K562 (cell line): ENCODE data around the gene SVOP. TPM values are rescaled to one million over a fixed set of nuclear protein-coding genes. Genes with fewer than 3 reads are reported as not detected.

Experiments used
- ATAC-seq: fragments of 200-7000 bp; cut with Tn5 transposase; 3 replicates; pipeline ENCODE4 v1.9.1; 2020; ENCODE audit warnings: moderate library complexity
- BruUV-seq: library from RNA; stranded (reverse); fragments of 400-500 nt; replicated peaks from 2 replicates; lab custom pipeline; 2021; lab: Mats Ljungman, UMichigan
- CTCF ChIA-PET: fragments of 300-600 bp; formaldehyde crosslinking; extraction: SDS; loops from one replicate; lab custom pipeline; 2021; ENCODE audit warnings: low intra/inter-chr PET ratio; lab: Yijun Ruan, JAX
- POLR2A ChIA-PET: fragments of 300-600, 350-650 bp; sonication (Branson Sonifier 250); formaldehyde crosslinking; extraction: SDS; loops from one replicate; lab custom pipeline; 2021; ENCODE audit warnings: antibody characterized with exemption, inconsistent platforms; lab: Yijun Ruan, JAX
- DNase-seq, 4 experiments: peaks; one replicate each; pipeline versions ENCODE4 v3.0.0 to v3.0.0-alpha.2; 2011 to 2018; ENCODE audit warnings: low spot score in 3 of 4, mixed read lengths in 3 of 4; ENCODE audit errors: extremely low read depth in 1 of 4
- FAIRE-seq: peaks from 2 replicates; lab custom pipeline; 2011; peaks lifted over from hg19 to GRCh38; lab: Jason Lieb, UNC
- H2AFZ ChIP-seq: 2 replicates; pipeline ENCODE4 v1.6.0; 2011; ENCODE audit warnings: low read depth, low read length, control low read depth, inconsistent platforms
- H3K27ac ChIP-seq: fragments of 200-600 bp; 3 replicates; pipeline ENCODE4 v1.8.0; 2011; ENCODE audit warnings: low read depth, mild to moderate bottlenecking, control low read depth, inconsistent platforms, low read length, moderate library complexity, mixed read lengths; ENCODE audit errors: extremely low read depth
- H3K27me3 ChIP-seq, 2 experiments: fragments of 300-600 bp in 1 of 2; 2 replicates in 1 of 2; 3 replicates in 1 of 2; pipeline versions ENCODE4 v1.6.0 to v1.8.0; 2011; ENCODE audit warnings: inconsistent platforms in 2 of 2, low read length in 2 of 2, mild to moderate bottlenecking in 1 of 2, mixed read lengths in 1 of 2, moderate library complexity in 1 of 2; ENCODE audit not compliant: control insufficient read depth in 2 of 2, insufficient read depth in 2 of 2
- H3K36me3 ChIP-seq: fragments of 300-600 bp; 3 replicates; pipeline ENCODE4 v1.8.0; 2011; ENCODE audit warnings: mild to moderate bottlenecking, low read length, inconsistent platforms; ENCODE audit not compliant: control insufficient read depth, insufficient read depth
- H3K4me1 ChIP-seq, 2 experiments: fragments of 200-600 bp in 1 of 2; replicated peaks in 1 of 2; 2 replicates in 1 of 2; 3 replicates in 1 of 2; pipeline versions ENCODE4 v1.5.1 to v1.8.0; 2011; ENCODE audit warnings: inconsistent platforms in 2 of 2, low read length in 2 of 2, mild to moderate bottlenecking in 1 of 2, mixed read lengths in 1 of 2, moderate library complexity in 1 of 2; ENCODE audit not compliant: control insufficient read depth in 2 of 2, insufficient read depth in 2 of 2
- H3K4me2 ChIP-seq: 2 replicates; pipeline ENCODE4 v1.6.1; 2011; ENCODE audit warnings: low read length, control low read depth, inconsistent platforms, mixed read lengths; ENCODE audit not compliant: insufficient read depth
- H3K4me3 ChIP-seq: fragments of 200-600 bp; sonication (generic), shearing (Covaris generic); 2 replicates; pipeline ENCODE4 v1.5.1; 2016; ENCODE audit warnings: control low read depth, inconsistent platforms
- H3K79me2 ChIP-seq: fragments of 200-600 bp; 3 replicates; pipeline ENCODE4 v1.8.0; 2011; ENCODE audit warnings: low read length, inconsistent platforms; ENCODE audit not compliant: control insufficient read depth, insufficient read depth
- H3K9ac ChIP-seq, 2 experiments: 2 replicates each; pipeline versions ENCODE4 v1.6.0 to v1.6.1; 2011; ENCODE audit warnings: low read depth in 2 of 2, low read length in 2 of 2, control low read depth in 1 of 2, inconsistent platforms in 1 of 2, mild to moderate bottlenecking in 1 of 2, mixed read lengths in 1 of 2; ENCODE audit not compliant: insufficient read depth in 1 of 2
- H3K9me1 ChIP-seq: one replicate; pipeline ENCODE4 v1.6.0; 2011; ENCODE audit warnings: inconsistent platforms, mild to moderate bottlenecking, low read length, moderate library complexity; ENCODE audit not compliant: control insufficient read depth, insufficient read depth
- H3K9me3 ChIP-seq: replicated peaks from 2 replicates; pipeline ENCODE4 v1.5.1; 2011; ENCODE audit warnings: low read depth, low read length, inconsistent platforms; ENCODE audit not compliant: control insufficient read depth, insufficient read depth
- H4K20me1 ChIP-seq: replicated peaks from 2 replicates; pipeline ENCODE4 v1.6.1; 2011; ENCODE audit warnings: low read length, inconsistent platforms, mixed read lengths; ENCODE audit not compliant: control insufficient read depth, insufficient read depth
- ADNP ChIP-seq: fragments of 200-800 bp; sonication (Bioruptor generic); IDR thresholded peaks from 2 replicates; pipeline ENCODE4 v1.6.1; 2016; ENCODE audit warnings: missing genetic modification characterization, missing compliant biosample characterization
- ETV1 ChIP-seq: fragments of 450-650 bp; conservative IDR thresholded peaks from 2 replicates; pipeline ENCODE4 v1.6.1; 2016; ENCODE audit warnings: missing genetic modification characterization, control low read depth, low read depth, missing compliant biosample characterization
- MEIS2 ChIP-seq: fragments of 450-650 bp; IDR thresholded peaks from 2 replicates; pipeline ENCODE4 v1.6.1; 2014; ENCODE audit warnings: mild to moderate bottlenecking; ENCODE audit not compliant: partially characterized antibody
- NFIC ChIP-seq: fragments of 450-650 bp; IDR thresholded peaks from 2 replicates; pipeline ENCODE4 v1.6.1; 2017; ENCODE audit warnings: mild to moderate bottlenecking, inconsistent platforms
- NR2C1 ChIP-seq, 2 experiments: fragments of 450-650 bp; IDR thresholded peaks; 2 replicates each; pipeline ENCODE4 v1.6.1; 2017; ENCODE audit warnings: mild to moderate bottlenecking in 2 of 2, antibody characterized with exemption in 1 of 2, inconsistent platforms in 1 of 2, missing compliant biosample characterization in 1 of 2, missing genetic modification characterization in 1 of 2
- RBM25 ChIP-seq: fragments of 200-400 bp; formaldehyde crosslinking; IDR thresholded peaks from 2 replicates; pipeline ENCODE4 v1.6.1; 2018; ENCODE audit warnings: low read length, low read depth, moderate library complexity; ENCODE audit not compliant: severe bottlenecking
- SMARCC2 ChIP-seq: fragments of 450-650 bp; IDR thresholded peaks from 2 replicates; pipeline ENCODE4 v1.6.1; 2017; ENCODE audit warnings: antibody characterized with exemption, moderate library complexity, mild to moderate bottlenecking, low read depth
- SRSF7 ChIP-seq: fragments of 200-400 bp; formaldehyde crosslinking; optimal IDR thresholded peaks from 2 replicates; pipeline ENCODE3; 2017; ENCODE audit warnings: mild to moderate bottlenecking, low read depth, low read length
- ZNF140 ChIP-seq: fragments of 250-450 bp; sonication (Bioruptor Pico); IDR thresholded peaks from 2 replicates; pipeline ENCODE4 v1.8.0; 2021; ENCODE audit warnings: moderate library complexity, mild to moderate bottlenecking, inconsistent platforms
- WGBS: fragments of 100-300 bp; shearing (Covaris generic); methylation state at CpG from one replicate; pipeline ENCODE4 v1.1.6; 2016; ENCODE audit warnings: low coverage, mixed read lengths; ENCODE audit not compliant: insufficient coverage; ENCODE audit errors: missing lambda C conversion rate; 5-methylcytosine and 5-hydroxymethylcytosine counted together
- in situ Hi-C: fragments of 300-500 bp; cut with MboI; formaldehyde crosslinking; loops from 4 replicates; pipeline ENCODE4 v1.15.0; 2018; ENCODE audit warnings: inconsistent platforms, mixed read lengths
- intact Hi-C: fragments of 100-400 bp; cut with micrococcal nuclease; formaldehyde crosslinking; loops from 2 replicates; pipeline ENCODE4 v1.14.2; 2022
- polyA plus RNA-seq, 8 experiments: library from polyadenylated mRNA; depleted of rRNA in 4 of 8; stranded (reverse) in 5 of 8; unstranded in 3 of 8; fragments of >200 nt; fragmentation: Nextera tagmentation in 2 of 8; fragmentation: Illumina TruSeq in 1 of 8; extraction: Ambion mirVana in 2 of 8; extraction: Trizol in 1 of 8; gene quantifications; 2 replicates each; pipeline versions ENCODE4 v1.2.1 to v1.2.3, GENCODE V29; 2011 to 2014; ENCODE audit warnings: inconsistent platforms in 1 of 8, missing spikeins in 1 of 8
- total RNA-seq, 7 experiments: library from RNA; depleted of rRNA in 6 of 7; stranded (reverse); fragments of >200 nt in 6 of 7; fragmentation: Illumina TruSeq in 2 of 7; extraction: Trizol in 2 of 7; gene quantifications; 2 replicates each; pipeline versions ENCODE4 v1.2.1 to v1.2.3, GENCODE V29; 2011 to 2021; ENCODE audit warnings: low replicate concordance in 1 of 7
- TF ChIP-seq, protein P1 (sequence below): fragments of 450-650 bp; conservative IDR thresholded peaks from 2 replicates; pipeline ENCODE4 v1.6.1; 2016; ENCODE audit warnings: missing genetic modification characterization, low read depth, mild to moderate bottlenecking, missing compliant biosample characterization, moderate library complexity

SVOP gene
- total and polyA plus RNA-seq, 9 of the 15 experiments (the other 6 are each of a cell fraction or from before 2014, with no cell fraction given), result 0.01 to 0.09 (median 0.06) TPM; not detected in 1

DNA sequence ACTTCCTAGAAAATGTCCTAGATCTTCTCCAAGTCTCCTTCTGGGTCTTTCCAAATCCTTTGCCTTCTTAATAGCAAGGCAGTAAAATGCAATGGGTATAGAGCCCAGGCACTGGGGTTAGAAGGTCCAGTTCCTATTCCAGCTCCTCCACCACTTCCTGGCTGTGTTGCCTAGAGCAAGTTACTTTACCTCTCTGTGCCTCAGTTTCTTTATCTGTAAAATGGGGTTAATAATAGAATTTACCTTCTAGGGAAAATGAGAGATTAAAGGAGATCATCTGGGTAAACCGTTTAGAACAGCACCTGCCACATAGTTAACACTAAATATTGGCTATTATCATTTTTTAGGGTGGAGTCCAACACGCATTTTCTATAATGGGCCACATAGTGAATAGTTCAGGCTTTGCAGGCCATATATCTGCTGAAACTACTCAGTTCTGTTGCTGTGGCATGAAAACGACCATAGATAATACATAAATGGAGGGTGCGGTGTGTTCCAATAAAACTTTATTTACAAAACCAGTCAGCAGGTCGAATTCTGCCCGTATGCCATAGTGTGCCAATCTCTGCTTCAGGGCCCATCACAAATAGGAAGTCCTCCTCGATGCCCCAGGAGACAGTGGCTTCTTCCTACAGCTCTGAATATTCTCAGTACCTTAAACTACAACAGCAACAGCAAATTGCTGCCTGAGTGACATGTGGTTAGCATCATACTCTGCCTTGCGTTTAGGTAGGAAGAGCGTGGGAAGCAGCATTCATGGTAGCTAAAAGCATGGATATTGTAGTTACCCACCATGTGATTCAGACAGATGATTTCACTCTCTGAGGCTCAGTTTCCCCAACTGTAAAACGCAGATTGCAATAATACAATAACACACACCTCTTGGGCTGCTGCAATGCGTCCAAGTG lies 60.9 kb downstream of the SVOP start:
- BruUV-seq, result no TSS peak
- CTCF ChIA-PET, result no interaction called here
- peak; percentile 85 for TF ChIP-seq RBM25
- TF ChIP-seq SRSF7, result no peak
- TF ChIP-seq ETV1 (tag), result no peak
- TF ChIP-seq, protein P1, sequence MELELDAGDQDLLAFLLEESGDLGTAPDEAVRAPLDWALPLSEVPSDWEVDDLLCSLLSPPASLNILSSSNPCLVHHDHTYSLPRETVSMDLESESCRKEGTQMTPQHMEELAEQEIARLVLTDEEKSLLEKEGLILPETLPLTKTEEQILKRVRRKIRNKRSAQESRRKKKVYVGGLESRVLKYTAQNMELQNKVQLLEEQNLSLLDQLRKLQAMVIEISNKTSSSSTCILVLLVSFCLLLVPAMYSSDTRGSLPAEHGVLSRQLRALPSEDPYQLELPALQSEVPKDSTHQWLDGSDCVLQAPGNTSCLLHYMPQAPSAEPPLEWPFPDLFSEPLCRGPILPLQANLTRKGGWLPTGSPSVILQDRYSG (tag), result no peak
- 0 out of 2 replicates have a peak, but pooled peaks have one; percentile 36 for TF ChIP-seq ADNP (tag)
- no peak for TF ChIP-seq SMARCC2
- no peak for TF ChIP-seq NFIC
- TF ChIP-seq NR2C1 (IDR thresholded peaks at IDR 0.05), result no peak
- no peak for TF ChIP-seq NR2C1 (tag; IDR thresholded peaks at IDR 0.05)
- TF ChIP-seq MEIS2, result no peak
- no peak for TF ChIP-seq ZNF140 (CRISPR knock-in tag)

More for the DNA sequence above, 60.9 kb downstream of the SVOP start:
- FAIRE-seq (no peak), ATAC-seq (no peak), DNase-seq (no peak)
- H3K27ac ChIP-seq, result no peak overlapping the region
- in situ Hi-C loops (no loop called here), intact Hi-C loops (no loop called here)
- 9% methylated on average over 11 of the region's 11 CpGs for WGBS
- H3K9ac ChIP-seq, result no peak overlapping the region
- H3K9me3 ChIP-seq, result no peaks in the 10 kb centered on the region
- no peaks in the 10 kb centered on the region for H3K36me3 ChIP-seq
- H2AFZ ChIP-seq, result no peak overlapping the region
- H3K27me3 ChIP-seq, result peaks cover 19 to 54% of the 10 kb centered on the region in 2 experiments
- H4K20me1 ChIP-seq, result no peaks in the 10 kb centered on the region; the same call in 1 of the 2 replicates
- POLR2A ChIA-PET, result interaction anchor here (0.5 to 0.8 kb wide), 3 partner anchors 9 to 1024 kb away, joined by 3 to 5 read pairs (median 4); no protein-coding TSS in a partner anchor
- H3K4me1 ChIP-seq, result no peaks in the 10 kb centered on the region
- H3K9me1 ChIP-seq, result no peaks in the 10 kb centered on the region
- no peak overlapping the region for H3K4me3 ChIP-seq
- no peaks in the 10 kb centered on the region for H3K79me2 ChIP-seq
- no peak overlapping the region for H3K4me2 ChIP-seq
